SW 1271 (cell line): ENCODE results near the gene ULBP1.
"Not testable (repeated sequence)": the region's sequence is repeated elsewhere in the genome, so short reads cannot be mapped to it uniquely, and the experiment has no call there.

Experiments used
- DNase-seq, 2 experiments: peaks; one replicate each; lab custom pipeline; 2025; lab: John Stamatoyannopoulos, UW

ULBP1 gene

GRCh38 chr6:149963462-149964307, at the start of gene ULBP1:
Gene ULBP1 (plus strand): TSS chr6:149963943. CDS start chr6:149964050, 107 bp downstream.
- peak; percentile 83 to 91 for DNase-seq

GRCh38 chr6:149915970-149916865, 47.5 kb upstream of the ULBP1 start:
- no peak for DNase-seq

- no peak for DNase-seq
Measured at GRCh38 chr6:149917679-149918078, 46.1 kb upstream of the ULBP1 start.

- no peak for DNase-seq
Measured at GRCh38 chr6:149918151-149918905, 45.4 kb upstream of the ULBP1 start.

- DNase-seq = not testable (repeated sequence)
Measured at GRCh38 chr6:149919126-149919833, 44.5 kb upstream of the ULBP1 start.

- no peak for DNase-seq
Measured at GRCh38 chr6:149919834-149920225, 43.9 kb upstream of the ULBP1 start.

GRCh38 chr6:149921361-149921760, 42.4 kb upstream of the ULBP1 start:
- DNase-seq = no peak

GRCh38 chr6:149922091-149922490, 41.7 kb upstream of the ULBP1 start:
- not testable (repeated sequence) for DNase-seq

- DNase-seq = peak; percentile 68 to 91
Measured at GRCh38 chr6:149922642-149923326, 41.0 kb upstream of the ULBP1 start, which contains the start of gene RAET1G. Gene RAET1G (minus strand): TSS chr6:149923121. CDS start chr6:149923010, 111 bp downstream.

- no peak for DNase-seq
Measured at GRCh38 chr6:149923327-149923986, 40.3 kb upstream of the ULBP1 start.

- DNase-seq = no peak
Measured at GRCh38 chr6:149924206-149924932, 39.4 kb upstream of the ULBP1 start.

- DNase-seq = no peak
Measured at GRCh38 chr6:149924933-149925252, 38.9 kb upstream of the ULBP1 start.

- DNase-seq = no peak
Measured at GRCh38 chr6:149925253-149925973, 38.3 kb upstream of the ULBP1 start.

- DNase-seq = peak; percentile 43 to 68
Measured at GRCh38 chr6:149925974-149926777, 37.6 kb upstream of the ULBP1 start.

- not testable (repeated sequence) for DNase-seq
Measured at GRCh38 chr6:149927025-149927424, 36.7 kb upstream of the ULBP1 start.

GRCh38 chr6:149929422-149929821, 34.3 kb upstream of the ULBP1 start:
- peak in 1 of 2 experiments; percentile 3 for DNase-seq

GRCh38 chr6:149931501-149931900, 32.2 kb upstream of the ULBP1 start:
- no peak for DNase-seq

- DNase-seq = no peak
Measured at GRCh38 chr6:149933036-149933435, 30.7 kb upstream of the ULBP1 start.
